H1 (cell line): ENCODE data around the gene EPB41L4A. TPM values are rescaled to one million over a fixed set of nuclear protein-coding genes. Genes with fewer than 3 reads are reported as not detected.

ENCODE experiments used
- CTCF ChIA-PET: fragments of 300-600 bp; sonication (Branson Sonifier 250); formaldehyde crosslinking; loops from one replicate; lab custom pipeline; 2021; ENCODE audit not compliant: partially characterized antibody; lab: Charles Lee
- POLR2A ChIA-PET: fragments of 300-600 bp; sonication (Branson Sonifier 250); formaldehyde crosslinking; loops from one replicate; lab custom pipeline; 2021; ENCODE audit warnings: inconsistent platforms; ENCODE audit not compliant: partially characterized antibody; lab: Charles Lee
- DNase-seq, 2 experiments: peaks; one replicate each; pipeline versions ENCODE4 v3.0.0 to v3.0.0-alpha.2; 2010 to 2022; ENCODE audit warnings: low spot score in 2 of 2, low read depth in 1 of 2, mixed read lengths in 1 of 2
- FAIRE-seq: peaks from 2 replicates; lab custom pipeline; 2011; peaks lifted over from hg19 to GRCh38; lab: Jason Lieb, UNC
- H2AFZ ChIP-seq: 2 replicates; pipeline ENCODE4 v1.8.1; 2012; ENCODE audit warnings: low read length, inconsistent platforms
- H2AK5ac ChIP-seq: 2 replicates; pipeline ENCODE4 v1.6.1; 2013; ENCODE audit warnings: low read depth, low read length
- H2BK120ac ChIP-seq: replicated peaks from 2 replicates; pipeline ENCODE3; 2013; ENCODE audit warnings: low read depth, low read length, inconsistent platforms
- H2BK12ac ChIP-seq: 2 replicates; pipeline ENCODE4 v1.6.1; 2013; ENCODE audit warnings: low read depth, low read length
- H2BK15ac ChIP-seq: 2 replicates; pipeline ENCODE4 v1.6.1; 2013; ENCODE audit warnings: low read length
- H2BK20ac ChIP-seq: 2 replicates; pipeline ENCODE4 v1.6.1; 2013; ENCODE audit warnings: low read length
- H2BK5ac ChIP-seq: 2 replicates; pipeline ENCODE4 v1.6.1; 2013; ENCODE audit warnings: low read depth, low read length
- H3K14ac ChIP-seq: 2 replicates; pipeline ENCODE4 v1.6.1; 2013; ENCODE audit warnings: inconsistent platforms; ENCODE audit not compliant: insufficient read length
- H3K18ac ChIP-seq: 2 replicates; pipeline ENCODE4 v1.6.1; 2013; ENCODE audit warnings: low read length; ENCODE audit errors: extremely low read depth
- H3K23ac ChIP-seq: 2 replicates; pipeline ENCODE4 v1.6.1; 2013; ENCODE audit warnings: inconsistent platforms; ENCODE audit not compliant: insufficient read length
- H3K23me2 ChIP-seq: 2 replicates; pipeline ENCODE4 v1.6.1; 2013; ENCODE audit warnings: low read depth, low read length
- H3K27ac ChIP-seq: 2 replicates; pipeline ENCODE4 v1.6.1; 2011; ENCODE audit warnings: low read depth, low read length, inconsistent platforms
- H3K27me3 ChIP-seq, 4 experiments: replicated peaks in 1 of 4; 1 replicate in 1 of 4; 2 replicates in 3 of 4; pipeline versions ENCODE4 v1.6.1 to v1.8.1; 2011 to 2013; ENCODE audit warnings: low read length in 3 of 4, mild to moderate bottlenecking in 3 of 4, inconsistent platforms in 2 of 4, mixed read lengths in 2 of 4, moderate library complexity in 1 of 4; ENCODE audit not compliant: control insufficient read depth in 3 of 4, insufficient read depth in 3 of 4; ENCODE audit errors: extremely low read depth in 1 of 4
- H3K36me3 ChIP-seq, 4 experiments: 2 replicates each; pipeline versions ENCODE4 v1.6.1 to v1.8.1; 2011 to 2013; ENCODE audit warnings: mild to moderate bottlenecking in 4 of 4, low read length in 3 of 4, moderate library complexity in 2 of 4, control low read depth in 1 of 4, inconsistent platforms in 1 of 4; ENCODE audit not compliant: insufficient read depth in 4 of 4, control insufficient read depth in 2 of 4
- H3K4ac ChIP-seq: replicated peaks from 2 replicates; pipeline ENCODE3; 2013; ENCODE audit warnings: low read length, low read depth, mixed read lengths, inconsistent platforms; ENCODE audit not compliant: insufficient read length
- H3K4me1 ChIP-seq, 4 experiments: replicated peaks in 1 of 4; 1 replicate in 1 of 4; 2 replicates in 3 of 4; pipeline versions ENCODE4 v1.6.1 to v1.8.1; 2011 to 2013; ENCODE audit warnings: low read length in 3 of 4, inconsistent platforms in 2 of 4, mixed read lengths in 1 of 4; ENCODE audit not compliant: insufficient read depth in 4 of 4, control insufficient read depth in 3 of 4
- H3K4me2 ChIP-seq, 2 experiments: 2 replicates each; pipeline versions ENCODE4 v1.6.1 to v1.8.1; 2011 to 2013; ENCODE audit warnings: low read depth in 2 of 2, low read length in 2 of 2, control low read depth in 1 of 2, inconsistent platforms in 1 of 2, mild to moderate bottlenecking in 1 of 2; ENCODE audit not compliant: insufficient read depth in 1 of 2
- H3K4me3 ChIP-seq, 4 experiments: fragments of 200-600, 300-600 bp in 1 of 4; sonication (generic), shearing (Covaris generic), sonication (Bioruptor Twin) in 1 of 4; 2 replicates each; pipeline versions ENCODE4 v1.5.1 to v1.8.1; 2011 to 2016; ENCODE audit warnings: low read length in 4 of 4, low read depth in 3 of 4, control low read depth in 2 of 4, inconsistent platforms in 2 of 4, mild to moderate bottlenecking in 2 of 4, mixed read lengths in 1 of 4, moderate library complexity in 1 of 4; ENCODE audit not compliant: insufficient read depth in 2 of 4; ENCODE audit errors: extremely low read depth in 1 of 4
- H3K56ac ChIP-seq: replicated peaks from 2 replicates; pipeline ENCODE3; 2013; ENCODE audit warnings: low read depth, mild to moderate bottlenecking, mixed read lengths, low read length, inconsistent platforms; ENCODE audit not compliant: insufficient read length
- H3K79me1 ChIP-seq: 2 replicates; pipeline ENCODE4 v1.6.1; 2013; ENCODE audit warnings: low read depth, low read length, control low read depth
- H3K79me2 ChIP-seq, 2 experiments: 2 replicates each; pipeline versions ENCODE4 v1.6.1 to v1.8.1; 2012 to 2013; ENCODE audit warnings: low read length in 2 of 2, mild to moderate bottlenecking in 2 of 2, inconsistent platforms in 1 of 2; ENCODE audit not compliant: insufficient read depth in 2 of 2, control insufficient read depth in 1 of 2
- H3K9ac ChIP-seq, 4 experiments: replicated peaks in 1 of 4; 1 replicate in 1 of 4; 2 replicates in 3 of 4; pipeline versions ENCODE4 v1.6.1 to v1.8.1; 2011 to 2013; ENCODE audit warnings: low read depth in 3 of 4, low read length in 3 of 4, control low read depth in 2 of 4, mild to moderate bottlenecking in 2 of 4, moderate library complexity in 2 of 4, inconsistent platforms in 1 of 4; ENCODE audit errors: extremely low read depth in 1 of 4
- H3K9me3 ChIP-seq, 2 experiments: 2 replicates each; pipeline versions ENCODE4 v1.6.1 to v1.8.1; 2012 to 2013; ENCODE audit warnings: mild to moderate bottlenecking in 2 of 2, moderate library complexity in 2 of 2, control low read depth in 1 of 2, inconsistent platforms in 1 of 2, low read depth in 1 of 2, low read length in 1 of 2, mixed read lengths in 1 of 2; ENCODE audit not compliant: insufficient read depth in 2 of 2
- H4K20me1 ChIP-seq, 2 experiments: replicated peaks in 1 of 2; 2 replicates each; pipeline versions ENCODE3 to v1.8.1; 2011 to 2013; ENCODE audit warnings: inconsistent platforms in 2 of 2, low read length in 2 of 2, mild to moderate bottlenecking in 1 of 2; ENCODE audit not compliant: insufficient read depth in 2 of 2, control insufficient read depth in 1 of 2
- H4K5ac ChIP-seq: 2 replicates; pipeline ENCODE4 v1.6.1; 2013; ENCODE audit warnings: low read length, low read depth, mixed read lengths, inconsistent platforms; ENCODE audit not compliant: insufficient read length
- H4K8ac ChIP-seq: 2 replicates; pipeline ENCODE4 v1.8.0; 2013; ENCODE audit warnings: mild to moderate bottlenecking, moderate library complexity, low read length, inconsistent platforms; ENCODE audit not compliant: insufficient read depth; ENCODE audit errors: extremely low read depth
- H4K91ac ChIP-seq: replicated peaks from 2 replicates; pipeline ENCODE3; 2013; ENCODE audit warnings: low read length, mixed read lengths, inconsistent platforms; ENCODE audit not compliant: insufficient read length
- ATF3 ChIP-seq: IDR thresholded peaks from 2 replicates; pipeline ENCODE4 v1.6.1; 2011; ENCODE audit warnings: low read depth, mild to moderate bottlenecking, low read length; ENCODE audit not compliant: insufficient read depth
- POU5F1 ChIP-seq: IDR thresholded peaks from 2 replicates; pipeline ENCODE4 v1.6.1; 2011; ENCODE audit warnings: low read depth, mild to moderate bottlenecking, low read length, moderate library complexity
- RFX5 ChIP-seq: IDR thresholded peaks from 2 replicates; pipeline ENCODE4 v1.6.1; 2011; ENCODE audit warnings: low read depth, low read length, improper control_type of control experiment, borderline replicate concordance
- SRF ChIP-seq: IDR thresholded peaks from 2 replicates; pipeline ENCODE4 v1.6.1; 2011; ENCODE audit warnings: mild to moderate bottlenecking, low read depth, low read length, moderate library complexity
- WGBS, 2 experiments: shearing (Covaris generic) in 1 of 2; methylation state at CpG; one replicate each; pipeline versions ENCODE4 v1.1.6 to v1.1.7; 2013 to 2015; ENCODE audit warnings: low lambda C conversion rate in 2 of 2, mixed read lengths in 2 of 2, inconsistent platforms in 1 of 2, low coverage in 1 of 2, missing lambda C conversion rate in 1 of 2; ENCODE audit not compliant: insufficient replicate concordance in 2 of 2, insufficient coverage in 1 of 2, insufficient read length in 1 of 2; ENCODE audit errors: extremely low coverage in 1 of 2, missing lambda C conversion rate in 1 of 2; 5-methylcytosine and 5-hydroxymethylcytosine counted together
- polyA plus RNA-seq, 7 experiments: library from polyadenylated mRNA; depleted of rRNA in 3 of 7; stranded (reverse) in 5 of 7; unstranded in 2 of 7; fragments of >200 nt in 5 of 7; fragments of 200-250 nt in 2 of 7; gene quantifications; 1 replicate in 5 of 7; 2 replicates in 1 of 7; 4 replicates in 1 of 7; pipeline versions ENCODE4 v1.2.1 to v1.2.3, GENCODE V29; 2011 to 2013; ENCODE audit warnings: missing spikeins in 2 of 7, mixed read lengths in 2 of 7
- total RNA-seq: library from RNA; stranded (reverse); fragmentation: NEBNext Ultra II Directional; extraction: Animal tissue kit (Norgen Biotek cat#: 25700); gene quantifications from 2 replicates; pipeline ENCODE4 v1.2.1, GENCODE V29; 2021
- TF ChIP-seq, protein P1 (sequence below), 3 experiments: IDR thresholded peaks; 1 replicate in 2 of 3; 2 replicates in 1 of 3; pipeline versions ENCODE4 v1.5.1 to v1.6.1; 2011; ENCODE audit warnings: low read length in 3 of 3, mild to moderate bottlenecking in 3 of 3, inconsistent platforms in 2 of 3, low read depth in 1 of 3, moderate library complexity in 1 of 3; ENCODE audit not compliant: insufficient read depth in 1 of 3; ENCODE audit errors: control extremely low read depth in 1 of 3
- TF ChIP-seq, protein P2 (sequence below): IDR thresholded peaks from 2 replicates; pipeline ENCODE4 v1.6.1; 2012; ENCODE audit warnings: inconsistent platforms

EPB41L4A gene
- total and polyA plus RNA-seq, 2 of the 8 experiments (the other 6 are each of a cell fraction or from before 2014, with no cell fraction given) = 1.6 to 4.6 TPM

GRCh38 chr5:112276991-112277390 lies 142.1 kb downstream of the EPB41L4A start:
- H3K23me2 ChIP-seq = no peaks in the 10 kb centered on the region
- no peak overlapping the region for H3K14ac ChIP-seq
- no peak overlapping the region for H3K9ac ChIP-seq
- H3K27ac ChIP-seq = no peak overlapping the region
- H3K18ac ChIP-seq = no peak overlapping the region
- no peaks in the 10 kb centered on the region for H3K79me2 ChIP-seq
- DNase-seq (no peak), FAIRE-seq (no peak)
- no peak for TF ChIP-seq ATF3
- no peak for TF ChIP-seq POU5F1
- no peak for TF ChIP-seq SRF
- TF ChIP-seq RFX5 = no peak
- TF ChIP-seq, protein P1, sequence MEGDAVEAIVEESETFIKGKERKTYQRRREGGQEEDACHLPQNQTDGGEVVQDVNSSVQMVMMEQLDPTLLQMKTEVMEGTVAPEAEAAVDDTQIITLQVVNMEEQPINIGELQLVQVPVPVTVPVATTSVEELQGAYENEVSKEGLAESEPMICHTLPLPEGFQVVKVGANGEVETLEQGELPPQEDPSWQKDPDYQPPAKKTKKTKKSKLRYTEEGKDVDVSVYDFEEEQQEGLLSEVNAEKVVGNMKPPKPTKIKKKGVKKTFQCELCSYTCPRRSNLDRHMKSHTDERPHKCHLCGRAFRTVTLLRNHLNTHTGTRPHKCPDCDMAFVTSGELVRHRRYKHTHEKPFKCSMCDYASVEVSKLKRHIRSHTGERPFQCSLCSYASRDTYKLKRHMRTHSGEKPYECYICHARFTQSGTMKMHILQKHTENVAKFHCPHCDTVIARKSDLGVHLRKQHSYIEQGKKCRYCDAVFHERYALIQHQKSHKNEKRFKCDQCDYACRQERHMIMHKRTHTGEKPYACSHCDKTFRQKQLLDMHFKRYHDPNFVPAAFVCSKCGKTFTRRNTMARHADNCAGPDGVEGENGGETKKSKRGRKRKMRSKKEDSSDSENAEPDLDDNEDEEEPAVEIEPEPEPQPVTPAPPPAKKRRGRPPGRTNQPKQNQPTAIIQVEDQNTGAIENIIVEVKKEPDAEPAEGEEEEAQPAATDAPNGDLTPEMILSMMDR (IDR thresholded peaks at IDR 0.05; ENCODE audit: control extremely low read depth in 1 of 3, insufficient read depth in 1 of 3, low read depth in 1 of 3, low read length in 3 of 3) = peak in 2 of 3 experiments; percentile 20 to 34; a peak in 2 of 4 replicates
- TF ChIP-seq, protein P2, sequence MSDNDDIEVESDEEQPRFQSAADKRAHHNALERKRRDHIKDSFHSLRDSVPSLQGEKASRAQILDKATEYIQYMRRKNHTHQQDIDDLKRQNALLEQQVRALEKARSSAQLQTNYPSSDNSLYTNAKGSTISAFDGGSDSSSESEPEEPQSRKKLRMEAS = no peak
- no peak overlapping the region for H2BK120ac ChIP-seq
- no peaks in the 10 kb centered on the region for H3K9me3 ChIP-seq
- H2BK12ac ChIP-seq = no peak overlapping the region
- no peak overlapping the region for H3K4me3 ChIP-seq
- H3K79me1 ChIP-seq = no peaks in the 10 kb centered on the region
- H2BK20ac ChIP-seq = no peak overlapping the region
- H4K5ac ChIP-seq = no peak overlapping the region
- no peak overlapping the region for H4K91ac ChIP-seq
- no peak overlapping the region for H2AFZ ChIP-seq
- no peak overlapping the region for H3K23ac ChIP-seq
- WGBS, 2 experiments = 74% methylated on average over 4 of the region's 4 CpGs; no CpG with 5 or more reads in 1 of the 2 experiments
- H3K4me1 ChIP-seq = no peaks in the 10 kb centered on the region
- ChIA-PET POLR2A (no interaction called here), CTCF (interaction anchor here (0.8 to 1.4 kb wide), 4 partner anchors 12 to 143 kb away, joined by 4 to 5 read pairs (median 4); no protein-coding TSS in a partner anchor)
- no peak overlapping the region for H2BK5ac ChIP-seq
- no peak overlapping the region for H2BK15ac ChIP-seq
- H3K56ac ChIP-seq = no peak overlapping the region
- no peak overlapping the region for H4K8ac ChIP-seq
- no peak overlapping the region for H2AK5ac ChIP-seq
- H4K20me1 ChIP-seq = no peaks in the 10 kb centered on the region
- H3K4ac ChIP-seq = no peak overlapping the region
- H3K27me3 ChIP-seq = no peaks in the 10 kb centered on the region
- H3K4me2 ChIP-seq = no peak overlapping the region
- H3K36me3 ChIP-seq = no peaks in the 10 kb centered on the region
